GM23338 (cell line): ENCODE measurements around the gene IPPK. TPM values are rescaled to one million over a fixed set of nuclear protein-coding genes. Genes with fewer than 3 reads are reported as not detected.

Experiments
- ATAC-seq: fragments of 200-7000 bp; cut with Tn5 transposase; 3 replicates; pipeline ENCODE4 v1.9.1; 2020
- DNase-seq: peaks from one replicate; pipeline ENCODE4 v3.0.0-alpha.2; 2015; ENCODE audit warnings: low spot score
- H2AFZ ChIP-seq: fragments of 200-600 bp; sonication (generic); 2 replicates; pipeline ENCODE4 v1.8.0; 2016; ENCODE audit warnings: antibody characterized with exemption, mild to moderate bottlenecking, moderate library complexity
- H3F3A ChIP-seq: fragments of 200-600 bp; sonication (generic); replicated peaks from 2 replicates; pipeline ENCODE4 v1.8.0; 2017; ENCODE audit warnings: antibody characterized with exemption, mixed run types, low read depth
- H3K27ac ChIP-seq: fragments of 200-600 bp; sonication (generic); 2 replicates; pipeline ENCODE4 v1.6.1; 2016; ENCODE audit warnings: low read depth
- H3K27me3 ChIP-seq: fragments of 200-600 bp; sonication (generic); 2 replicates; pipeline ENCODE4 v1.8.0; 2016; ENCODE audit warnings: mild to moderate bottlenecking, mixed run types, moderate library complexity; ENCODE audit not compliant: insufficient read depth
- H3K36me3 ChIP-seq: fragments of 200-600 bp; sonication (generic); 2 replicates; pipeline ENCODE4 v1.8.0; 2016; ENCODE audit warnings: mild to moderate bottlenecking; ENCODE audit not compliant: insufficient read depth
- H3K4me1 ChIP-seq: fragments of 200-600 bp; sonication (generic); 2 replicates; pipeline ENCODE4 v1.8.0; 2016; ENCODE audit warnings: mild to moderate bottlenecking, moderate library complexity; ENCODE audit not compliant: insufficient read depth
- H3K4me2 ChIP-seq: fragments of 200-600 bp; sonication (generic); 2 replicates; pipeline ENCODE4 v1.7.1; 2017; ENCODE audit warnings: mixed run types
- H3K4me3 ChIP-seq: fragments of 200-600 bp; sonication (generic); 2 replicates; pipeline ENCODE4 v1.6.1; 2016; ENCODE audit warnings: mixed run types
- H3K79me2 ChIP-seq: fragments of 200-600 bp; sonication (generic); replicated peaks from 2 replicates; pipeline ENCODE4 v1.8.0; 2017; ENCODE audit warnings: mild to moderate bottlenecking; ENCODE audit not compliant: insufficient read depth
- H3K9me2 ChIP-seq: fragments of 200-600 bp; sonication (generic); 2 replicates; pipeline ENCODE4 v1.8.0; 2017; ENCODE audit not compliant: insufficient read depth
- H4K20me1 ChIP-seq: fragments of 200-600 bp; sonication (generic); replicated peaks from 2 replicates; pipeline ENCODE4 v1.8.0; 2017; ENCODE audit warnings: mild to moderate bottlenecking; ENCODE audit not compliant: insufficient read depth
- H3K27ac Mint-ChIP-seq: 2 replicates; pipeline ENCODE4 v1.8.0; 2020; ENCODE audit warnings: inconsistent platforms, mild to moderate bottlenecking, moderate library complexity, mixed read lengths
- H3K27me3 Mint-ChIP-seq: 3 replicates; pipeline ENCODE4 v1.8.0; 2022; ENCODE audit warnings: low read depth, mild to moderate bottlenecking, moderate library complexity, mixed read lengths, inconsistent platforms; ENCODE audit not compliant: insufficient read depth, poor library complexity
- H3K36me3 Mint-ChIP-seq: 3 replicates; pipeline ENCODE4 v1.8.0; 2021; ENCODE audit warnings: low read depth, mild to moderate bottlenecking, inconsistent platforms, moderate library complexity, mixed read lengths
- H3K4me1 Mint-ChIP-seq: 3 replicates; pipeline ENCODE4 v1.8.0; 2020; ENCODE audit warnings: mild to moderate bottlenecking, inconsistent platforms, mixed read lengths
- H3K4me3 Mint-ChIP-seq: 3 replicates; pipeline ENCODE4 v1.8.0; 2021; ENCODE audit warnings: moderate library complexity, mild to moderate bottlenecking, inconsistent platforms, mixed read lengths
- H3K9me3 Mint-ChIP-seq: 3 replicates; pipeline ENCODE4 v1.8.0; 2020; ENCODE audit warnings: moderate library complexity, mild to moderate bottlenecking, inconsistent platforms, mixed read lengths
- EZH2 ChIP-seq: fragments of 200-600 bp; sonication (generic); IDR thresholded peaks from one replicate; pipeline ENCODE4 v1.8.0; 2017; ENCODE audit warnings: antibody characterized with exemption, mild to moderate bottlenecking, low read depth; ENCODE audit not compliant: unreplicated experiment
- JUNB ChIP-seq: IDR thresholded peaks from one replicate; pipeline ENCODE4 v1.6.1; 2016; ENCODE audit warnings: antibody characterized with exemption; ENCODE audit not compliant: unreplicated experiment
- NANOG ChIP-seq: IDR thresholded peaks from 2 replicates; pipeline ENCODE4 v1.6.1; 2016; ENCODE audit warnings: antibody characterized with exemption, borderline replicate concordance
- ZNF331 ChIP-seq: fragments of 250-450 bp; sonication (Bioruptor Pico); IDR thresholded peaks from 2 replicates; pipeline ENCODE4 v1.5.0; 2020; ENCODE audit warnings: low read depth, mild to moderate bottlenecking, moderate library complexity
- ZNF462 ChIP-seq: fragments of 250-450 bp; sonication (Bioruptor Pico); IDR thresholded peaks from 2 replicates; pipeline ENCODE4 v1.5.0; 2020; ENCODE audit warnings: mild to moderate bottlenecking, moderate library complexity
- polyA plus RNA-seq: library from polyadenylated mRNA; unstranded; fragments of >200 nt; fragmentation: Nextera tagmentation; extraction: Ambion mirVana; gene quantifications from 2 replicates; pipeline ENCODE4 v1.2.1, GENCODE V29; 2016
- total RNA-seq: library from RNA; depleted of rRNA; stranded (reverse); fragments of >200 nt; shearing (Covaris generic); gene quantifications from 2 replicates; pipeline ENCODE4 v1.2.3, GENCODE V29; 2014
- TF ChIP-seq, protein P1 (sequence below): IDR thresholded peaks from one replicate; pipeline ENCODE4 v1.6.1; 2018; ENCODE audit warnings: antibody characterized with exemption; ENCODE audit not compliant: unreplicated experiment

Gene IPPK
- total and polyA plus RNA-seq, 2 experiments from 2014 or later, result 6.5 to 17.5 TPM

DNA sequence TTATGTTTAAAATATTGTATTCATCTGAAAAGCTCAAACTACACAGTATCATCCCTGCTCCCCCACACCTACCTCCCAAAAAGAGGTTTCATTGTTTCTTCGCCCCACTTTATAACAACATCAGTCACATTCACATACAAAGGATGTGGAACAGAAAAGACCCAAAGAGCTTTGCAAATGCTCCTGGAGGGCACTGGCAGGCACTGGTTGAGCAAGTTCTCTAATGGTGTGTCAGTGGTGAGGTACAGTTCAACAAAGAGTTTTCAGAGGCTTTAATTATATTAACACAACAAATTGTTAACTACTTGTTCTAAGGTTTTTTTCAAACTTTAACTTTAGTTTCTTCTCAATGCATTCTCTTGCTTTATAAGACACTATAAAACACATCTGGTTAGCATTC is 80.0 kb downstream of the IPPK start (continued):
- TF ChIP-seq ZNF462 (no peak), ZNF331 (CRISPR knock-in tag) (no peak), NANOG (no peak), EZH2 (no peak)

DNA sequence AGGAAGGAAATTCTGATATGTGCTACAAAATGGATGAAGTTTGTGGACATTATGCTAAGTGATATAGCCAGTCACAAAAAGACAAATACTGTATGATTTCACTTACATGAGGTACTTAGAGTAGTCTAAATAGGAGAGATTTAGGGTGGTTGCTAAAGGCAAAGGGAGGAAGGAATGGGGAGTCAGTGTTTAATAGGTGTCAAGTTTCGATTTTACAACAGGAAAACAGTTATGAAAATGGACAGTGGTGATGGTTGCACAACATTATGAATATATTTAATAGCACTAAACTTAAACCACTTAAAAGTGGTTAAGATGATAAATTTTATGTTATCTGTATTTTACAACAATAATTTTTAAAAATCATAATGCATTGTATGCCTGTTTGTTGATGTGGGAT is 93.8 kb downstream of the IPPK start:
- Histone ChIP-seq H3K4me2 (no peak overlapping the region), H3K27me3 (no peaks in the 10 kb centered on the region), H3K79me2 (no peaks in the 10 kb centered on the region), H3K4me1 (no peaks in the 10 kb centered on the region), H3K4me3 (no peak overlapping the region), H3K36me3 (no peaks in the 10 kb centered on the region), H4K20me1 (no peaks in the 10 kb centered on the region), H3K9me2 (no peaks in the 10 kb centered on the region), H2AFZ (no peak overlapping the region), H3K27ac (no peak overlapping the region), H3F3A (no peaks in the 10 kb centered on the region)
- Mint-ChIP-seq H3K36me3 (peaks cover 10% of the 10 kb centered on the region), H3K4me1 (no peaks in the 10 kb centered on the region), H3K9me3 (peaks cover 16% of the 10 kb centered on the region), H3K4me3 (no peak overlapping the region), H3K27ac (no peak overlapping the region), H3K27me3 (no peaks in the 10 kb centered on the region)
- ATAC-seq, result no peak
- DNase-seq, result no peak
- no peak for TF ChIP-seq ZNF462
- TF ChIP-seq JUNB, result no peak
- no peak for TF ChIP-seq ZNF331 (CRISPR knock-in tag)
- TF ChIP-seq, protein P1, sequence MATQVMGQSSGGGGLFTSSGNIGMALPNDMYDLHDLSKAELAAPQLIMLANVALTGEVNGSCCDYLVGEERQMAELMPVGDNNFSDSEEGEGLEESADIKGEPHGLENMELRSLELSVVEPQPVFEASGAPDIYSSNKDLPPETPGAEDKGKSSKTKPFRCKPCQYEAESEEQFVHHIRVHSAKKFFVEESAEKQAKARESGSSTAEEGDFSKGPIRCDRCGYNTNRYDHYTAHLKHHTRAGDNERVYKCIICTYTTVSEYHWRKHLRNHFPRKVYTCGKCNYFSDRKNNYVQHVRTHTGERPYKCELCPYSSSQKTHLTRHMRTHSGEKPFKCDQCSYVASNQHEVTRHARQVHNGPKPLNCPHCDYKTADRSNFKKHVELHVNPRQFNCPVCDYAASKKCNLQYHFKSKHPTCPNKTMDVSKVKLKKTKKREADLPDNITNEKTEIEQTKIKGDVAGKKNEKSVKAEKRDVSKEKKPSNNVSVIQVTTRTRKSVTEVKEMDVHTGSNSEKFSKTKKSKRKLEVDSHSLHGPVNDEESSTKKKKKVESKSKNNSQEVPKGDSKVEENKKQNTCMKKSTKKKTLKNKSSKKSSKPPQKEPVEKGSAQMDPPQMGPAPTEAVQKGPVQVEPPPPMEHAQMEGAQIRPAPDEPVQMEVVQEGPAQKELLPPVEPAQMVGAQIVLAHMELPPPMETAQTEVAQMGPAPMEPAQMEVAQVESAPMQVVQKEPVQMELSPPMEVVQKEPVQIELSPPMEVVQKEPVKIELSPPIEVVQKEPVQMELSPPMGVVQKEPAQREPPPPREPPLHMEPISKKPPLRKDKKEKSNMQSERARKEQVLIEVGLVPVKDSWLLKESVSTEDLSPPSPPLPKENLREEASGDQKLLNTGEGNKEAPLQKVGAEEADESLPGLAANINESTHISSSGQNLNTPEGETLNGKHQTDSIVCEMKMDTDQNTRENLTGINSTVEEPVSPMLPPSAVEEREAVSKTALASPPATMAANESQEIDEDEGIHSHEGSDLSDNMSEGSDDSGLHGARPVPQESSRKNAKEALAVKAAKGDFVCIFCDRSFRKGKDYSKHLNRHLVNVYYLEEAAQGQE, result no peak
- TF ChIP-seq EZH2, result no peak
- TF ChIP-seq NANOG, result no peak
